Testis (tissue), 2 donors: ENCODE results near the gene TBL1X.

Source experiments
- POLR2A ChIP-seq: fragments of 450-650 bp; IDR thresholded peaks from one replicate; pipeline ENCODE4 v1.6.1; 2017; ENCODE audit warnings: antibody characterized with exemption, mild to moderate bottlenecking, moderate library complexity
- TF ChIP-seq, protein P1 (sequence below), 3 experiments: fragments of 450-650 bp in 2 of 3; fragments of 200-600 bp in 1 of 3; sonication (generic) in 1 of 3; IDR thresholded peaks; one replicate each; pipeline ENCODE4 v1.5.1; 2016 to 2019; ENCODE audit warnings: antibody characterized with exemption in 3 of 3, mild to moderate bottlenecking in 2 of 3, moderate library complexity in 1 of 3

DNA sequence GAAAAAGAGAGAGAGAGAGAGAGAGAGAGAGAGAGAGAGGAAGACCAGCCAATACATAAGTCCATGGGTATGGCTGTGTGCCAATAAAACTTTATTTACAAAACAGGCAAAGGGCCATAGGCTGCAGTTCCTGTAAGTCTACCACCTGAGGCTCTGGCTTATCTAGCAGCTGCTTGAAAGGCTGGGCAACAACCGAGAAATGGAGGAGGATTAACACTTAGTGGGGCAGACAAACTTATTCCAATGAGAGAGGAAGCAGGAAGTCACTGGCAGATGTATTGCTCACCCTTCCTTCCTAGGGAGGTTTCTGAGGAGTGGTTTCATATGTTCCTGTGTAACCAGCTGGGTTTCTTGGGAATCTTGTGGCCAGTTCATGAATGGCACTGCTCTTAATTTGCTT, 305.5 kb downstream of the TBL1X start:
- TF ChIP-seq POLR2A, result no peak
- TF ChIP-seq, protein P1, sequence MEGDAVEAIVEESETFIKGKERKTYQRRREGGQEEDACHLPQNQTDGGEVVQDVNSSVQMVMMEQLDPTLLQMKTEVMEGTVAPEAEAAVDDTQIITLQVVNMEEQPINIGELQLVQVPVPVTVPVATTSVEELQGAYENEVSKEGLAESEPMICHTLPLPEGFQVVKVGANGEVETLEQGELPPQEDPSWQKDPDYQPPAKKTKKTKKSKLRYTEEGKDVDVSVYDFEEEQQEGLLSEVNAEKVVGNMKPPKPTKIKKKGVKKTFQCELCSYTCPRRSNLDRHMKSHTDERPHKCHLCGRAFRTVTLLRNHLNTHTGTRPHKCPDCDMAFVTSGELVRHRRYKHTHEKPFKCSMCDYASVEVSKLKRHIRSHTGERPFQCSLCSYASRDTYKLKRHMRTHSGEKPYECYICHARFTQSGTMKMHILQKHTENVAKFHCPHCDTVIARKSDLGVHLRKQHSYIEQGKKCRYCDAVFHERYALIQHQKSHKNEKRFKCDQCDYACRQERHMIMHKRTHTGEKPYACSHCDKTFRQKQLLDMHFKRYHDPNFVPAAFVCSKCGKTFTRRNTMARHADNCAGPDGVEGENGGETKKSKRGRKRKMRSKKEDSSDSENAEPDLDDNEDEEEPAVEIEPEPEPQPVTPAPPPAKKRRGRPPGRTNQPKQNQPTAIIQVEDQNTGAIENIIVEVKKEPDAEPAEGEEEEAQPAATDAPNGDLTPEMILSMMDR (IDR thresholded peaks at IDR 0.05), result no peak
